ENCODE results near the gene CCDC97.

The CCDC97 gene

GRCh38 chr19:41320568-41320967 lies 10.6 kb downstream of the CCDC97 start:
- no peak for DNase-seq

- no peak for DNase-seq
Observed at GRCh38 chr19:41321204-41321599, 11.2 kb downstream of the CCDC97 start.

GRCh38 chr19:41321600-41322270 lies 11.8 kb downstream of the CCDC97 start:
- DNase-seq, result no peak

GRCh38 chr19:41322451-41322850 lies 12.5 kb downstream of the CCDC97 start:
- DNase-seq, result no peak

- no peak for DNase-seq
Observed at GRCh38 chr19:41323023-41323422, 13.1 kb downstream of the CCDC97 start.

- DNase-seq, result no peak
Observed at GRCh38 chr19:41323430-41324125, 13.6 kb downstream of the CCDC97 start.

GRCh38 chr19:41324231-41324702 lies 14.3 kb downstream of the CCDC97 start:
- DNase-seq, result no peak

GRCh38 chr19:41324921-41325639 lies 15.1 kb downstream of the CCDC97 start:
- DNase-seq, result no peak

GRCh38 chr19:41325640-41325946 lies 15.6 kb downstream of the CCDC97 start:
- no peak for DNase-seq

GRCh38 chr19:41325947-41326706 lies 16.2 kb downstream of the CCDC97 start:
- DNase-seq, result no peak

- DNase-seq, result no peak
Observed at GRCh38 chr19:41327076-41327575, 17.2 kb downstream of the CCDC97 start.

GRCh38 chr19:41327576-41328156 lies 17.7 kb downstream of the CCDC97 start:
- peak; percentile 82 for DNase-seq

GRCh38 chr19:41328157-41328841 lies 18.3 kb downstream of the CCDC97 start:
- DNase-seq, result peak; percentile 74

- no peak for DNase-seq
Observed at GRCh38 chr19:41328842-41329225, 18.9 kb downstream of the CCDC97 start.

- no peak for DNase-seq
Observed at GRCh38 chr19:41330481-41330880, 20.5 kb downstream of the CCDC97 start.

GRCh38 chr19:41330946-41331678 lies 21.1 kb downstream of the CCDC97 start:
- DNase-seq, result no peak

GRCh38 chr19:41332000-41332399 lies 22.0 kb downstream of the CCDC97 start:
- no peak for DNase-seq

- DNase-seq, result no peak
Observed at GRCh38 chr19:41332468-41332867, 22.5 kb downstream of the CCDC97 start.

- no peak for DNase-seq
Observed at GRCh38 chr19:41334793-41335192, 24.8 kb downstream of the CCDC97 start.

GRCh38 chr19:41335467-41335866 lies 25.5 kb downstream of the CCDC97 start:
- no peak for DNase-seq

GRCh38 chr19:41339936-41340335 lies 30.0 kb downstream of the CCDC97 start:
- DNase-seq, result no peak
